HG03469 (cell line): Measurements from ENCODE around the gene ERBB2.
"Not testable (repeated sequence)": the region's sequence is repeated elsewhere in the genome, so short reads cannot be mapped to it uniquely, and the experiment has no call there.

Experiments
- ATAC-seq: cut with Tn5 transposase; IDR thresholded peaks from one replicate; pipeline ENCODE4 v1.9.1; 2021; ENCODE audit warnings: mild to moderate bottlenecking, moderate library complexity, moderate number of reproducible peaks; ENCODE audit not compliant: unreplicated experiment

Gene ERBB2

GRCh38 chr17:39742126-39742855, 42.4 kb downstream of the ERBB2 start:
- ATAC-seq: no peak

DNA sequence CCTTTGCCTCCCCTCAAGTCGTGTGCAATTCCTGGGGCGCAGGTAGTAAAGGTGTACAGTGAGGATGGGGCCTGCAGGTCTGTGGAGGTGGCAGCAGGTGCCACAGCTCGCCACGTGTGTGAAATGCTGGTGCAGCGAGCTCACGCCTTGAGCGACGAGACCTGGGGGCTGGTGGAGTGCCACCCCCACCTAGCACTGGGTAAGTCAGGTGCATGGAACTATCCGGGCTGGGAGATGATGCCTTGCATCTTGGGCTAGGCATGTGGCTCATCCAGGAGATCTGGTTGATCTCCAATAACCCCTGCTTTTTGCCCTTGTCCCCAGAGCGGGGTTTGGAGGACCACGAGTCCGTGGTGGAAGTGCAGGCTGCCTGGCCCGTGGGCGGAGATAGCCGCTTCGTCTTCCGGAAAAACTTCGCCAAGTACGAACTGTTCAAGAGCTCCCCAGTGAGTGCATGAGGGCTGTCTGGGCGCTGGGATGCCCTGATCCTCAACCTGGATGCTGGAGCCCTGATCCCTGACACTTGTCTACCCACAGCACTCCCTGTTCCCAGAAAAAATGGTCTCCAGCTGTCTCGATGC, 43.1 kb downstream of the ERBB2 start:
- ATAC-seq: no peak

- ATAC-seq: no peak
Observed at GRCh38 chr17:39744075-39744835, 44.4 kb downstream of the ERBB2 start.

- no peak for ATAC-seq
Observed at GRCh38 chr17:39744836-39745215, 45.0 kb downstream of the ERBB2 start.

GRCh38 chr17:39745335-39746144, 45.7 kb downstream of the ERBB2 start:
- ATAC-seq: no peak

DNA sequence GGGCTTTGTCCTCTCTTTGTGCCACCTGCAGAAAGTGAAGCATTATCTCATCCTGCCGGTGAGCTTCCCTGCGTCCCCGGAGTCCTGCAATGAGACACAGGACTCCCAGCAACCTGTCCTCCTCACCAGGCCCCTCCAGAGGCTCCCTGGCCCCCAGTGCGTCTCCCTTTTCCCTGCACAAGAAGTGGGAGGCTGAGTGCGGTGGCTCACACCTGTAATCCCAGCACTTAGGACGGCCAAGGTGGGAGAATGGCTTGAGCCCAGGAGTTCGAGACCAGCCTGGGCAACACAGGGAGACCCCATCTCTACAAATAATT, 46.2 kb downstream of the ERBB2 start:
- no peak for ATAC-seq

GRCh38 chr17:39747745-39748144, 47.9 kb downstream of the ERBB2 start:
- no peak for ATAC-seq

DNA sequence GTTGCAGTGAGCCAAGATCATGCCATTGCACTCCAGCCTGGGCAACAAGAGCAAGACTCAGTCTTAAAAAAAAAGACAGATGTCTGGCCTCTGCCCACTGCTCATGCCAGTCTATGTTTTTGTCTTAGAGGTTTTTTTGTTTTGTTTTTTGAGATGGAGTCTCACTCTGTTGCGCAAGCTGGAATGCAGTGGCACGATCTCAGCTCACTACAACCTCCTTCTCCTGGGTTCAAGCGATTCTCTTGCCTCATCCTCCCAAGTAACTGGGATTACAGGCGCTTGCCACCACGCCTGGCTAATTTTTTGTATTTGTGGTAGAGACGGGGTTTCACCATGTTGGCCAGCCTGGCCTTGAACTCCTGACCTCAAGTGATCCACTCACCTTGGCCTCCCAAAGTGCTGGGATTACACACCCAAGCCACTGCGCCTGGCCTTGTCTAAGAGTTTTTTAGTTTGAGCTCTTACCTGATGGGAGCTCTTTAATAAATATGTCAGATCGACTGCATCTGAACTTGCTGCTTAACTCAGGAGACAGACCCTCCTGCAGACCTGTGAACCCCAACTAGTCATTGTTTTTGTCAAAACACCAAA, 48.7 kb downstream of the ERBB2 start:
- ATAC-seq: not testable (repeated sequence)

GRCh38 chr17:39750131-39751015, 50.5 kb downstream of the ERBB2 start:
- ATAC-seq: no peak

DNA sequence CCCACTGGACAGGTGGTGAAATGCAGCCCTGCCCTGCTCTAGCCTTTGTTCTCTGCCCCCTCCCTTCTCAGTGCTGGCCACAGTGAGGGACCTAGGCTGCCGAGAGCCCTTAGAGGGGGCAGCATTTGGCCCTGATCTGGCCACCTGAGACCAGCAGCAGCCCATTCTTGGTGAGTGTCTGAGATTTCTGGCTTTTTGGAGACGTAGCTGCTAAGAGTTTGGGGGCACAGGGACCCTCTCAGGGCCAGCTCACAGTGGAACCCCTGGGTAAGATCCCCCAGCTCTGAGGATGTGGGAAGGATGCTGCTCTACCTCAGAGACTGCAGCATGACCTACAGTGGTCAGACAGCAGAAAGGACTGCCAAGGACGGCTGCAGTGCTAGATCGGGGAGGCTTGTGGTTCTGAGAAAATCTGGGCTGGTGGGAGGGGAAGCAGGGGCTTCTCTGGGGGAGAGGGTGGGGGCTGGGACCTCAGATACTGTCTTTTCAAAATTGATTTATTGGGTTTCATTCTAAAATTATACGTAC, 51.2 kb downstream of the ERBB2 start:
- no peak for ATAC-seq

DNA sequence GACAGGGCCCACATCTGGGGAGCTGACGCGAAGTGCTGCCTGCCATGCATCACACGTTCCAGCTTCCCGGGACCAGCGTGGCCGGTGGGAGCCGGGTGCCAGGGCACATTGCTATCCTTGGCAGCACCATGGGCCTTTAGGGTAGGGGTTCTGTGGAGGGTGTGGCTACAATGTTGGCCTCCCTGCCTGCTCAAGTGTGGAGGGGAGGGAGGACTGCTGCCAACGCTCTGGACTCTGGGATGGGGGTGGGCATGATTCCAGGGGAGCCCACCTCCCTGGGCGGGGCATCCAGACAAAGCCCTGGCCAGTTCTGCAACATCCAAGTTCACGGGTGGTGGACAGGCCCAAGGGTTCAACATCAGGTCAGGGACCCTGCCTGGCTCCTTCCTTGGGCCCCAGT, 51.8 kb downstream of the ERBB2 start:
- ATAC-seq: no peak

DNA sequence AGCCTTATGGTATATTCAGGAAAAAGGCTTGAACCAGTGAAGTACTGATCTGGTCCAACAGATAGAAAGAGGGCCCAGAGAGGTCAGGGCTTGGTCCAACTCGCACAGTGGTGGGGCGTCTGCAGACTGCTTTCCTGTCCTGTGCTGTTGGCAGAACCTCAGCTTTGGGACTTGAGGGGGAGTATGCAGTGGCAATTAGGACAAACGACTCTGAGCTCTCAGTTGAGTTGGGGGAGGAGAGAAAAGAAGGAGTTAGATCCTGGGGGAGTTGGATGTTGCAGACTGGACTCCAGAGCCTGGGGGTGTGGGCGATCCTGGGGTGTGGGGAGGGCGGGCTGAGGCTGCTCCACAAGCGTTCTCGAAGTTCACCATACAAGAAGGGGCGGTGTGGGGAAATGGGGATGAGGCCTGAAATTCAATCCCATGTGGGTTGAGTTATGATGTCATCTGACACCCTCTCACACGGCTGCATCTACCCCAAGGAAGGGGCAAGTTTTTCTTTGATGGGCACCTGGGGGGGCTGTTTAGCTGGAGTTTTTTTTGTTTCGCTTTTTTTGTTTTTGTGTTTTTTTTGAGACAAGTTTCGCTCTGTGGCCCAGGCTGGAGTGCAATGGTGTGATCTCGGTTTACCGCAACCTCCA, 52.5 kb downstream of the ERBB2 start:
- ATAC-seq: no peak

GRCh38 chr17:39753514-39754160, 53.8 kb downstream of the ERBB2 start:
- peak; percentile 8 for ATAC-seq

DNA sequence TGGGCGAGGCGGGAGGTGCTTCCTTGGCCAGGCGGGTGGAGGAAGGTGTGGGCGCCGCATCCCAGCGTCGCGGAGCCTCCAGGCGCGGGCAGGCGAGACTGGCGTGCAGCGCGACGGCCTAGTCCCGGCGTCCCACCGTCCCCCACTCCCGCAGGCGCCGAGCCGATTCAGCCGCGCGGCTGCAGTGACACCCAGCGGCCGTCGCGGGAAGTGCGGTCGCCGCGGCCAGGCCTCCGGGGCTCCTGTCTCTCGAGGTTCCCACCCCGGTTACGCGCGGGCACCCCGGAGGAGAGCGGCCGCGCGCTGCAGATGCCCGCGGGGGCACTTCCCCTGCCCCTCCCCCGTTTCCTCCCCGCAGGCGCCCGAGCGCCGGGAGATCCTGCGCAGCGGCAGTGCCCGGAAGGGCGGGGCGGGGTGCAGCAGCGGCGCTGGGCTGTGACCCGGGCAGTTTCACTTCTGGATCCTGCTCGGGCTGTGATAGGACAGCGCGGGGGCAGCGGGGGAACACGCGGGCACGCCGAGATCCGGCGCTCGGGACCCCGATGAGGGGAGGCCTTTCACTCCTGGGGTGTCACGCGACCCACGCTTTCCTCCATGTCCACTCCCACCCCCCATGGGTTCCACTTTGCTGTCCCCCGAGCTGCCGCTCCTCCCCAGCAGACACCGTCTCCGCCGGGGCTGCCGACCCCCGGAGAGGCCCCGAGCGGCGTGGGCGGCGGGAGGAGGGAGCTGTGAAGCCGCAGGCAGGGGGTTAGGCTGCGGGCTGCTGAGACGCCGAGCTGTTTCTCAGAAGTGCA, 54.5 kb downstream of the ERBB2 start:
- ATAC-seq: peak; percentile 47

DNA sequence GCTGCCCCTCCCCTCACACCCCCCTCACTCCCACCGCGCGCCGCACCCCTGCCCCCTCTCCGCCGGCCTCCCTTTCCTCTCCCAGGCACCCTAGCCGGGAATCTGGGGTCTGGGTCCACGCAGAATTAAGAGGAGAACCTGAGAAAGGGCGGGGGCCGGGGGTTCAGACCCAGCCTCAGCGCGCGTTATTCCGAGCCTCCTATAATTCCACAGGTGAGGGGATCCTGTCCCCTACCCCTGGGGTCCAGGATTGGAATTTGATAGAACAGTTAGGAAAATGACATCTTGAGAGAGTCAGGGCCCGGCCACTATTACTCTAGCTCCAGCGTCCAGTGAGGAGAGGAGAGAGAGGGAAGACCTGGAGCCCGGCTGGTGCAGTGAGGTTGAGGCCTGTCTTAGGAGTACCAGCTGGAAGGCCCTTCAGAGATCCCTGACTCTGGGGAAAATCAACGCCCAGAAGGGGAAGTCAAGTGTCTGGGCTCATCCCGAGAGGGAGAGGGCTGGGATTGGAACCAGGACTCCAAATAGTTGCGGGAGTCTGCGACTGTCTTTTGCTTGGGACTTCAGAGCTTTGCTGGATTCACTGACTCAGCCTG, 55.2 kb downstream of the ERBB2 start:
- no peak for ATAC-seq

GRCh38 chr17:39755554-39756379, 55.9 kb downstream of the ERBB2 start:
- no peak for ATAC-seq
